ENCODE data around the gene AFG1L.
"Not testable (repeated sequence)": the region's sequence is repeated elsewhere in the genome, so short reads cannot be mapped to it uniquely, and the experiment has no call there.

AFG1L gene

GRCh38 chr6:108291091-108291490 is 3.8 kb upstream of the AFG1L start:
- no peak for DNase-seq

- not testable (repeated sequence) for DNase-seq
These were observed 2.3 kb upstream of the AFG1L start for GRCh38 chr6:108292561-108292960.

DNA sequence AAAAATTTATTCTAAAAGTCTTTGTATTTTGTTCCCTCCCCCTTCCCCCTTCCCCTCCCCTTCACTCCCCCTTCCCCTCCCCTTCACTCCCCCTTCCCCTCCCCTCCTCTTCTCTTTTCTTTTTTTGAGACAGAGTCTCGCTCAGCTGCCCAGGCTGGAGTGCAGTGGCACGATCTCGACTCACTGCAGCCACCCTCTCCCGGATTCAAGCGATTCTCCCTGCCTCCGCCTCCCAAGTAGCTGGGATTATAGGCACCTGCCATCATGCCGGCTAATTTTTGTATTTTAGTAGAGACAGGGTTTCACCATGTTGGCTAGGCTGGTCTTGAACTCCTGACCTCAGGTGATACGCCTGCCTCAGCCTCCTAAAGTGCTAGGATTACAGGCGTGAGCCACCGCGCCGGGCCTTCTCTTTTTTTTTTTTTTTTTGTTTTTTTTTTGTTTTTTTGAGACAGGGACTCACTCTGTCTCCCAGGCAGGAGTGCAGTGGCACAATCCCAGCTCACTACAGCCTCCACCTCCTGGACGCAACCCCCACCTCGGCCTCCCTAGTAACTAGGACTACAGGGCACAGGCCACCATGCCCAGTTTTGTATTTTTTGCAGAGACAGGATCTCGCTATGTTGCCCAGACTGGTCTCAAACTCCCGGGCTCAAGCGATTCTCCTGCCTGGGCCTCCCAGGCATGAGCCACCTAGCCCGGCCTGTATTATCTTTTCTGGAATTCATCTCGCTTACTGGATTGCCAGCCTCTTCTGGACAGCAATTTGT is 1.1 kb upstream of the AFG1L start:
- DNase-seq: no peak

DNA sequence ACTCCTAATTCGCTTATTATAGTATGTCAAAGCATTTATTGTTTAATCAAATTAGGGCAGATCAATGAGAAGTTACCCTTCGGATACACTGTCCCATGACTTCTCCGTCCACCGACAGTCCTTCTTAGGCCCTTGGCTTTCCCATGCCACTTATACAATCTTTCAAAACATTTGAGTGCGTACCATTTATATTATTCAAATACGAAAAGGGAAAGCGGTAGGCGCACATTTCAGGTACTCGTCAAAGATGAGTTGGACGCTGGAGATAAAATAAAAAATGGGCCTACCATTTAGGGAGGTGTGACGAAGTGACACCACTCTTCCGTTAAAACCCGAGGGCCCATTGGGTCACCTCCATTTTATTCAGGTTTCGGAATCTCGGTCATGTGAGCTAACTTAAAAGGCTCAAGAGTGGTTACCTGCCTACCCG is 542 bp upstream of the AFG1L start:
- no peak for DNase-seq

- no peak for DNase-seq
These were observed 822 bp downstream of the AFG1L start for GRCh38 chr6:108295676-108296075.

- DNase-seq: no peak
These were observed 7.5 kb downstream of the AFG1L start for GRCh38 chr6:108302386-108302785.

DNA sequence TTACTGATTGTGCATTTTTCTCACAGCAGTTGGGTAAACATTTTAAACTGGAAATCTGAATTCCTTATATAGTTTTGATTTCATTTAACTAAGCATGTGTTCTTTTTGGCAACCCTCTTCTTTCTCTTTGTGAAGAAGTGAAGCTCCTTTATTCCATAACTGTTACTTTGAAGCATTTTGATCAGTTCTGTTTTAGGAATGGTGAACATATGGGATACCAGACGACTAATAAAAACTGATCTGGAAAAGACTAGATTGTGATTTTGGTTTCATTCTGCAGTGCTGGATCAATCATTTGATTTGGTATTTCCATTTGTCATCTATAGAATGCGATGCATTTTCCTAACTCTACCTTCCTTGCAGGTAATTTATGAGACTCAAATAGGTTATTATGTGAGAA is 9.8 kb downstream of the AFG1L start:
- DNase-seq: no peak

GRCh38 chr6:108308641-108309040 is 13.8 kb downstream of the AFG1L start:
- DNase-seq: not testable (repeated sequence)

GRCh38 chr6:108309844-108310243 is 15.0 kb downstream of the AFG1L start:
- DNase-seq: no peak

GRCh38 chr6:108312605-108313004 is 17.8 kb downstream of the AFG1L start:
- no peak for DNase-seq

- DNase-seq: no peak
These were observed 26.4 kb downstream of the AFG1L start for GRCh38 chr6:108321253-108321747.

DNA sequence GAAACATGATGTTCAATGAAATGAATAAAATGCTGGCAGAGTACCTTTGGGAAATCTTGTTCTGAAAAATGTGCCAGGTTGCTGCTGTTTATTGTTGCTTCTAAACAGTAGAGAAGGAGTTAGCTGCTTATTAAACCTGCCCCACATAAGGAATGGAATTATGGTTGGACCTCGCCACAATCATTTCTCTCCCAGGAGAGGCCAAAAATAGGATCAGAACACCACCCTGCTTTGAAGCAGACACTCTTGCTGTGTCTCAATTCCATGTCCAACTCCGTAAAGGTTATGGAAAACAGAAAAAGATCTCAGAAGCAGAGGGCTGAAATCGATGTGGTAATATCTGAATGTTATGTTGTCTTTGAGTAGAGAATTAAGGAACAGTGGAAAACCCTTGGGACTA is 27.9 kb downstream of the AFG1L start:
- DNase-seq: no peak

DNA sequence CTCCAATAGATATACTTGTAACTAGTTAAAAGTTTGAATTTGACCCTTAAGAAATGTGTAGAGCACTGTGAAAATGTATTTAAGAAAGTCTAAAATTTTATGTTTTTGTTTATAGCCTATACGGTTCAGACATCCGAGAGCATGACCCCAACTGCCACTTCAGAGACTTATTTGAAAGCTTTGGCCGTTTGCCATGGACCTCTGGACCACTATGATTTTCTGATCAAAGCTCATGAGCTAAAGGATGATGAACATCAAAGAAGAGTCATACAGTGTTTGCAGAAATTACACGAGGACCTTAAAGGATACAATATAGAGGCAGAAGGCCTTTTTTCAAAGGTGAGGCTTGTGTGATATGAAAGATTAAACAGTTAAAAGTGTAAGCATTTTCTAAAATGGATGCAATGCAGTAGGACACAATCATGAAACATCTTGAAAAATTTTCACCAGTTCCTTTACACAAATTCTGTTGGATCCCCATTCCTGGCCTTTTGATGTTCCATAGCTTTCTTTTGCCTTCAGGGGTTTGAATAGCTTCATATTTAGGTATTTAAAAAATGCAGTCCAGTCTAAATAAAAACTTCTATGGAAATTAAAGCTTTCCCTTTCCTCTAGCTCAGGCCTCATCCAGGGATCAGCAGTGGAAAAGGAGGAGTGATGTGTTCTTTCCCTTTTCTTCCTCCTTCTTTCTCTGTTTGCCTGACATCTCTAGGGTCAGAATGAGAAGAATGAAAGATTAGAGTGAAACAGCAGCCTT is 29.0 kb downstream of the AFG1L start:
- DNase-seq: no peak

DNA sequence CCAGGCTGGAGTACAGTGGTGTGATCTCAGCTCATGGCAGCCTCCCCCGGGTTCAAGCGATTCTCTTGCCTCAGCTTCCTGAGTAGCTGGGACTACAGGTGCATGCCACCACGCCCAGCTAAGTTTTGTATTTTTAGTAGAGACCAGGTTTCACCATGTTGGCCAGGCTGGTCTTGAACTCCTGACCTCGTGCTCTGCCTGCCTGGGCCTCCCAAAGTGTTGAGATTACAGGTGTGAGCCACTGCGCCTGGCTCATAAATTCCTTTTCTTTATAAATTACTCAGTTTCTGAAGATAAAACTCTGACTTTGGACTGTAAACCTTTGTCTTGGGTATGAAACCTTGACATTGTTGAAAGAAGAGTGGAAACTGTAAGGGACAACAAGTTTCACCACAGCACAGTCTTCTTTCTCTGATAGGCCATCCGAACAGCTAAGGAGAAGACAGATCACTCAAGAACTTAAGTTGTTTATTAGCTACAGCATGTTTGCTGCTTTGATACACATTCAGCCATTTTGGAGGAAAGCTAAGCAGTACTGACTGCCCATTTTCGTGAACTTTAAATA is 35.4 kb downstream of the AFG1L start:
- DNase-seq: not testable (repeated sequence)

DNA sequence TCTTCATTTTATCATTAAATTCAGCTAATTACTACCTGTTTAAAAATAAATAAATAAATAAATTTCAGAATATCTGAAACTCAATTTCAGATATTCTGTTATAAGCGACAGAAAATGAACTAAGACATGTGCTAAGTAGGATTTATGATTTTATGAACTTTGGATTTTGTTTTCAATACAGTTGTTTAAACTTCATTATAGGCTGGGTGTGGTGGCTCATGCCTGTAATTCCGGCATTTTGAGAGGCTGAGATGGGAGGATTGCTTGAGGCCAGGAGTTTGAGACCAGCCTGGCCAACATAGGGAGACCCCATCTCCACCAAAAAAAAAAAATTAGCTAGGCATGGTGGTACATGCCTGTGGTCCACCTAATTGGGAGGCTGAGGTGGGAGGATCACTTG is 36.0 kb downstream of the AFG1L start:
- no peak for DNase-seq

GRCh38 chr6:108331982-108332381 is 37.1 kb downstream of the AFG1L start:
- DNase-seq: no peak

DNA sequence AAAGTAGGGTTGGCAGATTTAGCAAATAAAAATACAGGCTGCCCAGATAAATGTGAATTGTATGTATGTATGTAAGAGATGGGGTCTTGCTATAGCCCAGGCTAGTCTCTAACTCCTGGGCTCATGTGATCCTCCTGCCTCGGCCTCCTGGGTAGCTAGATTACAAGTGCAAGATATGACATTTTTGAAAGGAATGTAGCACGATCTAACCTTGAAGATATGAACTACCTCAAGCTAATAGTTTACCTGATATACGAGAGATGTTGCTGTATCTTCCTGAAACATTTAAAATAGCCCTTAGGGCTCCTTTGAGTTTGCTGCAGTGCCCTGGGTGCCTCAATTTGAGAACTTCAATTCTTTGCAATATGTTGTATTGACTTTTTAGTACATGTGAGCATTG is 42.1 kb downstream of the AFG1L start:
- DNase-seq: no peak

- no peak for DNase-seq
These were observed 42.9 kb downstream of the AFG1L start for GRCh38 chr6:108337721-108338120.

DNA sequence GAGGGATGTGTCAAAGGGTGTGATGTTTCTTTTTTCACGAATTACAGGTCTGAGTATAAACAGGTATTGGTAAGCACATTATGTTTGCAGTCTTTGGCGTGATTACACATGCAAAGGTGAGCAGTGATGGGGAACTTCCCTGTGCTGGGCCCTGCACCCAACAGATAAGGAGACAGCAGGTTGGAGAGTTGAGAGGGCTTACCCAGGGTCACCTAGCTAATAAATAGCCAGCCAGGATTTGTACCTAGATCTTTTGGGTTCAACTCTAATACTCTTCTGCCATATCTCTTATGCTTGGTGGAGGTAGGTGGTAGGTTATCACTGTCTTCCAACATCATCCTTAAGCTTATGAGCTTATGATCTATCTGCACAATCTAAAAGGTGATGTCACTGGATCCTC is 46.5 kb downstream of the AFG1L start:
- no peak for DNase-seq

DNA sequence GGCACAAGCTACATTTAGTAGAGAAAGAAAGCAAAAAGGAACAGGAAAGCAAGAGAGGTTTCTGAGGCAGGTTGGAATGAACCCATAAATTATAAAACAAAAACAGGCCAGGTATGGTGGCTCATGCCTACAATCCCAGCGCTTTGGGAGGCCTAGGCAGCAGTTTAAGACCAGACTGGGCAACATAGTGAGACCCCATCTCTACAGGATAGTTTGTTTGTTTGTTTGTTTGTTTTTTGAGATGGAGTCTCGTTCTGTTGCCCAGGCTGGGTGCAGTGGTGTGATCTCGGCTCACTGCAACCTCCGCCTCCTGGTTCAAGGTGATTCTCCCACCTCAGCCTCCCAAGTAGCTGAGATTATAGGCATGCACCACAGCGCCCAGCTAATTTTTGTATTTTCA is 49.0 kb downstream of the AFG1L start:
- DNase-seq: no peak

GRCh38 chr6:108348655-108349349 is 53.9 kb downstream of the AFG1L start:
- DNase-seq: no peak

- no peak for DNase-seq
These were observed 55.7 kb downstream of the AFG1L start for GRCh38 chr6:108350528-108350927.

DNA sequence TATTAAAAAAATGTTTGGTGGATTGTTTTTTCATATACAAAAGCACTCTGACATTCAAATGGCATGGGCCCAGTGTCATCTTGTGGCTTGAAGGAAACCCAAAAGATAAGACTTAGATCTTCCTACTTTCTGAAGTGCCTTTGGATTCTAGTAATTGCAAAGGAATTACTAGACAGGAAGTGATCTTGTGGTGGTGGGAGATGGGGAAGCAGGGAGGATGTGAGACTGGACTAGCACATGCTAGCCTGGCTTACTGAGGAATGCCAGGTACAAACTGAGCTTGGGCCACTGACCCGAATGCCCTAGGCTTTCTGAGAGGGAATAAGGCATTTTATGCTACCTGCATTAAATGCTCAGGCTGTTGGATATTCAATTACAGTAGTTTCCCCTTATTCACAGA is 59.0 kb downstream of the AFG1L start:
- no peak for DNase-seq

Measured in NCI-H2171 treated with DMSO at 0.1 percent for 48 hours (cell line).